GOT3 (cell line): ENCODE data around the gene MAFB.

Experiments used
- DNase-seq: peaks from one replicate; lab custom pipeline; 2025; ENCODE audit warnings: mixed read lengths; lab: John Stamatoyannopoulos, UW

Gene MAFB

GRCh38 chr20:40702504-40702903 lies 13.5 kb upstream of the MAFB start:
- no peak for DNase-seq

GRCh38 chr20:40698744-40699143 lies 9.7 kb upstream of the MAFB start:
- DNase-seq = no peak

- no peak for DNase-seq
Observed at GRCh38 chr20:40698281-40698680, 9.2 kb upstream of the MAFB start.

- DNase-seq = no peak
Observed at GRCh38 chr20:40697541-40697940, 8.5 kb upstream of the MAFB start.

- DNase-seq = no peak
Observed at GRCh38 chr20:40695214-40695613, 6.2 kb upstream of the MAFB start.

GRCh38 chr20:40694246-40694645 lies 5.2 kb upstream of the MAFB start:
- DNase-seq = no peak

- DNase-seq = no peak
Observed at GRCh38 chr20:40692240-40693011, 3.4 kb upstream of the MAFB start.

- DNase-seq = no peak
Observed at GRCh38 chr20:40691566-40692239, 2.7 kb upstream of the MAFB start.

GRCh38 chr20:40690836-40691565 lies 2.0 kb upstream of the MAFB start:
- no peak for DNase-seq

GRCh38 chr20:40689943-40690835 lies 1.2 kb upstream of the MAFB start:
- peak; percentile 78 for DNase-seq

- DNase-seq = no peak
Observed at GRCh38 chr20:40688129-40689099, 622 bp downstream of the MAFB start.

- DNase-seq = no peak
Observed at GRCh38 chr20:40687384-40688128, 1.5 kb downstream of the MAFB start.

GRCh38 chr20:40686893-40687292 lies 2.1 kb downstream of the MAFB start:
- DNase-seq = no peak

- DNase-seq = no peak
Observed at GRCh38 chr20:40686434-40686882, 2.6 kb downstream of the MAFB start.

GRCh38 chr20:40685349-40685748 lies 3.7 kb downstream of the MAFB start:
- DNase-seq = no peak

- DNase-seq = no peak
Observed at GRCh38 chr20:40683894-40684268, 5.2 kb downstream of the MAFB start.

GRCh38 chr20:40683221-40683893 lies 5.7 kb downstream of the MAFB start:
- no peak for DNase-seq

- DNase-seq = no peak
Observed at GRCh38 chr20:40682104-40682981, 6.7 kb downstream of the MAFB start.
